Lung (tissue), 12 donors: Measurements from ENCODE around the gene RAC3. TPM values are rescaled to one million over a fixed set of nuclear protein-coding genes. Genes with fewer than 3 reads are reported as not detected.

Source experiments
- ATAC-seq: fragments of 200-7000 bp; cut with Tn5 transposase; one replicate; pipeline ENCODE4 v1.9.1; 2020; ENCODE audit warnings: moderate number of reproducible peaks; ENCODE audit not compliant: insufficient read depth, low FRiP score
- DNase-seq, 3 donors: peaks; one replicate each; pipeline ENCODE4 v3.0.0-alpha.2; 2013 to 2017
- H3K27ac ChIP-seq, 2 donors: one replicate each; pipeline ENCODE4 v1.5.1; 2013; ENCODE audit warnings: mild to moderate bottlenecking in 2 of 2, moderate library complexity in 2 of 2, control low read depth in 1 of 2, inconsistent platforms in 1 of 2, low read depth in 1 of 2, low read length in 1 of 2
- H3K27me3 ChIP-seq, 3 donors: one replicate each; pipeline ENCODE4 v1.5.1; 2013; ENCODE audit warnings: low read length in 2 of 3; ENCODE audit not compliant: control insufficient read depth in 3 of 3, insufficient read depth in 3 of 3
- H3K36me3 ChIP-seq, 4 donors: one replicate each; pipeline ENCODE4 v1.5.1; 2013; ENCODE audit warnings: low read length in 4 of 4, mild to moderate bottlenecking in 1 of 4, moderate library complexity in 1 of 4; ENCODE audit not compliant: control insufficient read depth in 4 of 4, insufficient read depth in 4 of 4
- H3K4me1 ChIP-seq, 5 donors: one replicate each; pipeline ENCODE4 v1.5.1; 2013; ENCODE audit warnings: low read length in 5 of 5, mild to moderate bottlenecking in 2 of 5, moderate library complexity in 1 of 5; ENCODE audit not compliant: control insufficient read depth in 5 of 5, insufficient read depth in 5 of 5
- H3K4me3 ChIP-seq: one replicate; pipeline ENCODE4 v1.5.1; 2013; ENCODE audit warnings: mild to moderate bottlenecking, control low read depth, moderate library complexity
- H3K9ac ChIP-seq, 2 donors: one replicate each; pipeline ENCODE4 v1.5.1; 2013; ENCODE audit warnings: low read length in 2 of 2, control low read depth in 1 of 2; ENCODE audit not compliant: insufficient read depth in 1 of 2
- H3K9me3 ChIP-seq, 4 donors: one replicate each; pipeline ENCODE4 v1.5.1; 2013; ENCODE audit warnings: low read length in 3 of 4, mild to moderate bottlenecking in 1 of 4, moderate library complexity in 1 of 4; ENCODE audit not compliant: control insufficient read depth in 4 of 4, insufficient read depth in 3 of 4
- CTCF ChIP-seq: IDR thresholded peaks from 2 replicates; pipeline ENCODE4 v1.5.1; 2012; ENCODE audit warnings: mild to moderate bottlenecking; ENCODE audit errors: control extremely low read depth, extremely low read depth
- WGBS, 2 donors: extraction: QIAGEN DNeasy Blood & Tissue Kit; methylation state at CpG; one replicate each; pipeline ENCODE4 v1.1.7; 2013; 5-methylcytosine and 5-hydroxymethylcytosine counted together
- polyA plus RNA-seq, 2 donors: library from polyadenylated mRNA; stranded (reverse); fragments of 200-250 nt; gene quantifications; one replicate each; pipeline ENCODE4 v1.2.1, GENCODE V29; 2013
- total RNA-seq, 2 donors: library from RNA; depleted of rRNA in 1 of 2; stranded (reverse); fragments of >200 nt in 1 of 2; gene quantifications; one replicate each; pipeline ENCODE4 v1.2.1, GENCODE V29; 2014 to 2021
- donor health status: control.
- donor health status: control.
- donor health status: Bipolar disorder and iron deficiency.
- donor health status: healthy.
- donor health status: DM: yes; HTN: yes; CAD: no.

Gene RAC3
- total and polyA plus RNA-seq, 4 donors: 6.0 to 8.3 (median 8.1) TPM

- DNase-seq: no peak
- Histone ChIP-seq H3K9ac (no peak overlapping the region), H3K9me3 (no peaks in the 10 kb centered on the region), H3K27ac (no peak overlapping the region), H3K4me3 (no peak overlapping the region), H3K27me3 (no peaks in the 10 kb centered on the region), H3K36me3 (peaks cover 0 to 3% (median under 1%) of the 10 kb centered on the region in 4 donors), H3K4me1 (peaks cover 0 to 15% (median 0%) of the 10 kb centered on the region in 5 donors)
- no peak for TF ChIP-seq CTCF
- WGBS, 2 donors: 67% methylated on average over 26 to 31 of the region's 31 CpGs
- ATAC-seq: no peak
These were observed 1.4 kb upstream of the RAC3 start for GRCh38 chr17:82029990-82030469.

GRCh38 chr17:82030470-82031302 lies 792 bp upstream of the RAC3 start:
- Histone ChIP-seq H3K27ac (no peak overlapping the region), H3K27me3 (no peaks in the 10 kb centered on the region), H3K4me3 (peak overlapping the region; percentile 30), H3K4me1 (peaks cover 0 to 15% (median 0%) of the 10 kb centered on the region in 5 donors), H3K36me3 (peaks cover 0 to 4% (median 2%) of the 10 kb centered on the region in 4 donors), H3K9ac (no peak overlapping the region), H3K9me3 (no peaks in the 10 kb centered on the region)
- ATAC-seq (peak; percentile 87), DNase-seq (peak; percentile 75 to 87 (median 84))
- TF ChIP-seq CTCF: peak; percentile 98
- WGBS, 2 donors: 1% methylated on average over 82 to 94 of the region's 94 CpGs

GRCh38 chr17:82031885-82032627 lies 578 bp downstream of the RAC3 start:
- Histone ChIP-seq H3K27me3 (no peaks in the 10 kb centered on the region), H3K4me3 (no peak overlapping the region), H3K4me1 (peaks cover 0 to 24% (median 9%) of the 10 kb centered on the region in 5 donors), H3K9me3 (no peaks in the 10 kb centered on the region), H3K36me3 (peaks cover 0 to 4% (median 2%) of the 10 kb centered on the region in 4 donors), H3K9ac (no peak overlapping the region), H3K27ac (no peak overlapping the region)
- DNase-seq (no peak), ATAC-seq (no peak)
- WGBS, 2 donors: 12 to 16% methylated on average over 26 to 59 of the region's 59 CpGs
- no peak for TF ChIP-seq CTCF
